ENCODE data around the gene MALRD1.
"Not testable (repeated sequence)": the region's sequence is repeated elsewhere in the genome, so short reads cannot be mapped to it uniquely, and the experiment has no call there.

MALRD1 gene

GRCh38 chr10:19728376-19728775, 679.8 kb downstream of the MALRD1 start:
- DNase-seq = no peak

DNA sequence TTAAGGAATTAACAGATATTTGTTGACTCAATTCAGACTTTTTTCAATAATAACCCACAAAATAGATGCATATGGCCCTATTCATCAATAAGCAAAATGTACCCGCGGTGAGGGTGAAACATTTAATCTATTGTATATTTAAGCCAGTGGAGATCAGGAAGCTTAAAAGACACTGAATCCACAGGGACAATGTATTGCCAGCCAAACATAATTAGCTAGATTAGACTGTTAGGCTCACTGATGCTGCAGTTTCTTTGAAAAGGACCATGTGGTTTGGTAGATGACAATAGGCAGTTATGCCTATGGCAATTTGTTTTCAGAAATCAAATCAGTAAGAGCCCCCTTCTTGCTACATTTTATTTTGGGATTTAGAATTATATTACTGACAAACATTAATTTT, 680.4 kb downstream of the MALRD1 start:
- no peak for DNase-seq

DNA sequence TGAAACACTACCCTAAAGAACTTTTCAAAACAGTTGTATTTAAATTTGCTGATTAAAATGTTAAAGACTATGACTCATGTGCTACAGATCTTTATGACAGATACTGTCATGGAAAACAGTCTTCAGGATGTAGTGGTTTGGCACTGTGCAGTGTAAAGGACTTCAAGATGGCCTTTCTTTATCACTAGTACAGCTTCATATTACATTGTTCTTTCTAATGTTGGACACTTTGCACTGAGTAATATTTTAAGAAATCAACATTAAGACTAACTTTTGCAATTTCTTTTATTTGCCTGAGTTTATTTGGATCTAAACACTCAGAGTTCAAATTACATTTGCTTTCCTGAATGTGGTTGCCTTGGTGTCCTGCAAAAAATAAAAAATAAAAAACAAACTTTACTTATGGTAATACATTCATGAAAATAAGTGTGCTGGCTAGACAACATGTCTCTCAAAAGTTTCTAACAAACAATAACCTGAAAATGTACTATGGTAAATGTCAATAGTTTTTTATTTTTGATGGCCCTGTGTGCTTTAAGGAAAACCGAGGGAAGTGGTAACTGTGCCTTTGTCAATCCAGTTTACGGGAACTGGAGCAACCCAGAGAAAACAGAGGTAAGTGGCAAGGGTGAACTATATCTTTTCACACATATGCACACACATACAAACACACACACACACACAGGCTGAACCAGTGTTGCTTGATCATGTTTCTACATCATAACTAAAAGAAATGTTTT, 681.7 kb downstream of the MALRD1 start:
- DNase-seq = no peak

GRCh38 chr10:19730907-19731217, 682.3 kb downstream of the MALRD1 start:
- DNase-seq = no peak

DNA sequence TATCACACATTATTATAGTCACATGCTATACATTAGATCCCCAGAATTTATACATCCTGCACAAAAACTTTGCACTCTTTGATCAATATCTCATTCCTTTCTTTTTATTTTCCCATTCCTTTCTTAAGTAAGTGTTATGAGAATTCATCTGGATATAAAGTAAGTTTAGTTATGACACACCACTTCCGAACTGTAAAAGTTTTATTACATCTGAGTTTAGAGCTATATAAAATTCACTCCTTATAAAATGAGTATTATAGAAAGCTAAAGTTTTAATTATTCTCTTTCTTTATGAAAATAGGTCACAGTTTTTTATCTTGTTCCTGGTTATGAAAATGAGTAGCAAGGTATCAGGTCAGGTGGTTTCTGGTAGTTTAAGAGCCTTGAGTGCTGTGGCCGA, 683.0 kb downstream of the MALRD1 start:
- no peak for DNase-seq

DNA sequence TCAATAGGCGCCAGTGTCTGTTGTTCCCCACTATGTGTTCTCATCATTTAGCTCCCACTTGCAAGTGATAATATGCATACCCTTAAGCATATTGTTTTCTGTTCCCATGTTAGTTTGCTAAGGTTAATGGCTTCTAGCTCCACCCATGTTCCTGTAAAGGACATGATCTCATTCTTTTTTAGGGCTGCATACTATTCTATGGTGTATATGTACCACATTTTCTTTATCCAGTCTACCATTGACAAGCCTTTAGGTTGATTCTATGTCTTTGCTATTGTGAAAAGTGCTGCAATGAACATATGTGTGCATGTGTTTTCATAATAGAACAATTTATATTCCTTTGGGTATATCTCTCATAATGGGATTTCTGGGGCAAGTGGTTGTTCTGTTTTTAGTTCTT, 689.8 kb downstream of the MALRD1 start:
- DNase-seq = no peak

DNA sequence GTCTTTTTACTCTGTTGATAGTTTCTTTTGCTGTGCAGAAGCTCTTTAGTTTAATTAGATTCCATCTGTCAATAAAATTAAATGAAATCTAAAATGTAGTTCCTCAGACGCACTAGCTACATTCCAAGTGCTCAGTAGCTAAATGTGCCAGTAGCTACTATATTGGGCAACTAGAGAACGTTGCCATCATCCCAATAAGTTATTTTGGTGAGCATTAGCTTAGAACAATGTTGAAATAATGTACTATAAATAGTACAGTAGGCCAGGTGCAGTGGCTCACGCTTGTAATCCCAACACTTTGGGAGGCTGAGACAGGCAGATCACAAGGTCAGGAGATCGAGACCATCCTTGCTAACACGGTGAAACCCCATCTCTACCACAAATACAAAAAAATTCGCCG, 690.6 kb downstream of the MALRD1 start:
- DNase-seq = not testable (repeated sequence)

GRCh38 chr10:19742144-19742543, 693.5 kb downstream of the MALRD1 start:
- not testable (repeated sequence) for DNase-seq

DNA sequence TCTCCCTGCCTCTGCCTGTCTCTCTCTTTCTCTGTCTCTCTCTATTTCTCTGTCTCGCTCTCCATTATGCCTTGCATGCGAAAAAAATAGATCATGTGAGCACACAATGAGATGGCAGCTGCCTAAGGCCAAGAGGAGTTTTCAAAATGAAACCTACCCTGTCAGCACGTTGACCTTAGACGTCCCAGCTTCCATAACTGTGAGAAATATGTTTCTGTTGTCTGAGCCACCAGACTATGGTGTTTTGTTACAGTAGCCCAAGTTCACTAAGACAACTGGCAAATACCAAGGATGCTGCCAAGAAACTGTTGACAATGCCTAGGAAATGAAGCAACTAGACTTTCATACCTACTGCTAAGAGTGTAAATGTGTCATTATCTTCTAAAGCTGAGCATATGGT, 697.1 kb downstream of the MALRD1 start:
- no peak for DNase-seq

DNA sequence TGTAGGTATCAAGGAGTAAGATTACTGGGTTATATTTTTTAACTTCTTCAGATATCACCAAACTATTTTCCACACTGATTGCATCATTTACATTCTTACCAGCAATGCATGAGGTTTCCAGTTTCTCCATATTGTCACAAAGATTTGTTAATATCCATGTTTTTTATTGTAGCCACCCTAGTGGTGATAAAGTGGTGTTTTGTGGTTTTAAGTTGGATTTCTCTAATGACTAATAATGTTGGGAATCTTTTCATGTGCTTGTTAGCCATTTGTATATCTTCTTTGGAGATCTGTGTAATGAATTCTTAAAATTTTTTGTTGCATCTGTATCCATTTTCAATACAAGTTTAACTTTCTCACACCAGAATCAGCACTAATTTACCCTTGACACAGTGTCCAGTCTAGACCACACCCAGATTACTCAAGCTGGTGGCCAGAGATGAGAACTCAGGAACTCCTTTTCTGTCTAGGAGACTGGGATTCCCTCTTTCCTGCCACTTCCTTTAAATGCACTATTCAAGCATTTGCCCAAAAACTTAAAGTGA, 700.7 kb downstream of the MALRD1 start:
- no peak for DNase-seq

DNA sequence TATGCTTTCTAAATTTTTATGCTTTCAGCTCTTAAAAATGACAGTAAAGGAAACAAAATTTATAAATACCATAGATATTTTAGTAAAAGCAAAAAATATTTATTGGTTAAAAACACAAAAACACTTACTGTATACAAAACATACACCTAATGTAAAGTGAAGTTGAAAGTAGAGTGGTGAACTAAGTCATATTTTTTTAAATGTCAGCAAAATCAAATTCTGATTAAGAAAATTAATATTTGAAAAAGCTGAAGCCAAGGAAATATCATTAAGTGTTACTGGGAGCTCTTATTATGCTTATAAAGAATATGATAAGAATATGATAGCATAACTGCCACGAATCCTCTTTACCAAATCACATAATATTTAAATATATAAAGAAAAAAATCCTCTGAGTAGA, 702.4 kb downstream of the MALRD1 start:
- DNase-seq = no peak

DNA sequence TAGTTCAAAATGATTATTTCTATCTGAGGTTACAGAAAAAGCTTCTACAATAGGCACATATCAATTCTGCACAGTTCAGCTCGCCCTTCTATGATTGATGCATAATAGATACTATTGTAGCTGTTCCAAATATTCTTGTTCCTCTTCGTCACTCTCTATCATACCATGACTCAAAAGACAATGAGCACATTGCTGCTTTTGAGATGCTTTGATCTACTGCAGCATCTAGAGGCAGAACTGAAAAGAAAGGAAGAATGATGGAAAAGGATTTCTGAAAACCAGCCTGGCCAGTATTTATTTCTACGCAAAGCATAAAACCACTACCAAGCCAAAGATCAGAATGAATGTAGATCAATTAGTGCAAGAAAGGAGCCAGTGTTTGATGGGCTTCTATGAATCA, 708.3 kb downstream of the MALRD1 start:
- DNase-seq = no peak

- no peak for DNase-seq
These were observed 713.4 kb downstream of the MALRD1 start for GRCh38 chr10:19762026-19762425.

DNA sequence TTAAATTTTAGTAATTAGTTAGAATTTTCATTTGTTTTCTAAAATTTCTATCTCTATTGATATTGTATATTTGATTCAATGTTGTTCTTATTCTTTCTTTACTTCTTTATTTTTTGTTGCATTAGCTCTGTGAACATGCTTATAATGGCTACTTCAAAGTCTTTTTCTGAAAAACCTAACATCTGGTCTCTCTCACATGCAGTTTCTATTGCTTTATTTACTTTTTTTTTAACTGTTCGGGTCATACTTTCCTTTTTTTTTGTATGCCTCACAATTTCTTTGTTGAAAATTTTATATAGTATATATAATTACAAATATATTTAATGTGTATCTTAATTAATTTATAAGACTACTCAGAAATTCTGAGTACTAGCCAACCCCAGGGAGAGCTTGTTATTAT, 715.5 kb downstream of the MALRD1 start:
- DNase-seq = no peak

DNA sequence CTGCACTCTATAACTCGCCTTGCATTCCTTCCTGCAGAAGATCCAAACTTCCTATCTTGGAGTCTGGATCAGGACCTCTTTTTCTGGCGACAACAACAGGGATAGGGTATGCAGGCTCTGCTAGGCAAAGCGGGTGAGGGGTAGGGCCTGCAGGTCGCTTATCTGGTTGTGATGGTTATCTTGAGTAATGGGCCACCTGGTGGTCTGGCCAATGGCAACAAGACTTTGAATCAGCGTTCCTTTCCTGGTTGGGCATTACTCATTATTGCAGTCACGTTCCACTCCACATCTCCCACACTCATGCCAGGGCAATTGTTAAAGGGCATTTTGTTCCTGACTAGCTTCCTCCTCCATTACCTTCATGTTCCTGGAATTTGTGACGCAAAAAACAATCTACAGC, 719.3 kb downstream of the MALRD1 start:
- DNase-seq = no peak

- not testable (repeated sequence) for DNase-seq
These were observed 721.2 kb downstream of the MALRD1 start for GRCh38 chr10:19769826-19770225.

GRCh38 chr10:19772972-19773371, 724.4 kb downstream of the MALRD1 start:
- DNase-seq = no peak

DNA sequence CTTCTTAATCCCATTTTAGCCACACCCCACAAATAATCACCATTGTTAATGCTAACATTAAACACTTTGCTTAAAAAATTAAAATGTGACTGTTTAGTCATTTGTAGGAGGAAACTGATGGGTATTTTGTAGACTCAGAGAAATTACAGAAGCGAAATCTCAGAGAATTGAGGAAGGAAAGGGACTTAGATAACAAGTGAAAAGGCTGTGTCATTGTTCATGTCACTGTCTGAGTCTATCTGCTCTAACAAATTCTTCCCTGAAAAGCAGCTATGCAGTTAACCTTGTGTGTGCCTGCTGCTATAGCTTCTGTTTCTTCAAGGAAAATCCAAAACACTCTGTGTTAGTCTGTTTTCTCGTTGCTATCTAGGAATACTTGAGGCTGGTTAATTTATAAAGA, 726.7 kb downstream of the MALRD1 start:
- no peak for DNase-seq

DNA sequence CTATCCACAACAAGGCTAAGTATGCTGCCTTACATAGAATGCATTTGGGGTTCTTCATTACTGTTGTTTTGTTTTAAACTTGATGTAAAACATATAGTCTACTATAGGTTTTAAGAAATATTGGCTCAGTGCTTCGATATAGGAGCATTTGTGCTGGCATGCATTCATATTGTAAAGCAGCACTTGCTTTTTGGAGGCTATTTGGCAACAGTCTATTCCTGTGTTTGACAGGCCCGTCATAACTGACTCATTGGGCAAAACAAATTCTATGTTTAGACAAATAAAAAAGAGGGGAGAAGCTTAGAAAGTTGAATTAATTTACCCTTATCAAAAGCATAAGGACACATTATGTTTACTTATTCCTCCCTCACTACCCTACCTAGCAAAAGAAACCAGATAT, 729.2 kb downstream of the MALRD1 start:
- no peak for DNase-seq

DNA sequence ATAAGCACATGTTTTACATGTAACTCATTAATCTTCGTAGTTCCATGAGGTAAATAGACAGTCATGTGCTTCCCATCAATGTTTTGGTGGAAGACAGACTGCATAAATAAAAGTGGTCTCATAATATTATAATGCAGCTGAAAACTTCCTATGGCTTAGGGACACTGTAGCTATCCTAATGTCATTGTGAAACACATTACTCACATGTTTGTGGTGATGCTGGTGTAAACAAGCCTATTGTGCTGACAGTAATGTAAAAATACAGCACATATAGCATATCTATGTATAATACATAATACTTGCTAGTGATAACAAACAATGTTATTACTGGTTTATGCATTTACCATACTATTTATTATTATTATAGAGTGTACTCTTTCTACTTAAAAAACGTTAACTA, 730.4 kb downstream of the MALRD1 start:
- no peak for DNase-seq

DNA sequence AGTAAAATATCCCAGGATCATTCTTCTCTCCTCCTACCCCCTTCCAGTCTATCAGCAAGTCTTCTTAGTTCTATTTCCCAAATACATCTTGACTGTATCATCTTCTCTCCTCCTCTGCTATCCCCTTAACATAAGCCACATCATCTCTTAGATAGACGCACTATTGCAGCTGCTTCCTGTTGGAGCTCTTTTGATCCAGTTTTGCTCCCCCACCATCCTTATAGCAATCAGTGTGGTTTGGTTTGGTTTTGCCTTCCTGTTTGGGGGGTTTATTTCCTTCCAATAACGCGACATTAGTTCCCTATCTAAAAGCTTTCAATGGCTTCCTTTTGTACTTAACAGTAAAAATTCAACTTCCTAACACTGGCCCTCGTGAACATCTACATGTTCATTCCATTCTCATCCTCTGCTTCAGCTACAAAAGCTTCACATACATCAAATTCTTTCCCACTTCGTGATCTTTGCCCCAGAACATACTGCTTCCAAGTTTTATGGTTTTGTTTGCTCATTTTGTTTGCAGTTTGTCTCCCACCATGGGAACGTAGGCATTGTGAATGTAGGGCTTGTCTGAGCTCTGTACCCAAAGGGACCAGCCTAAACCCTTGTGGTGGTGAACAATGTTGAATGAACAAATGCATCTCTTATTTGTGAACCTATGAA, 734.0 kb downstream of the MALRD1 start:
- DNase-seq = no peak

DNA sequence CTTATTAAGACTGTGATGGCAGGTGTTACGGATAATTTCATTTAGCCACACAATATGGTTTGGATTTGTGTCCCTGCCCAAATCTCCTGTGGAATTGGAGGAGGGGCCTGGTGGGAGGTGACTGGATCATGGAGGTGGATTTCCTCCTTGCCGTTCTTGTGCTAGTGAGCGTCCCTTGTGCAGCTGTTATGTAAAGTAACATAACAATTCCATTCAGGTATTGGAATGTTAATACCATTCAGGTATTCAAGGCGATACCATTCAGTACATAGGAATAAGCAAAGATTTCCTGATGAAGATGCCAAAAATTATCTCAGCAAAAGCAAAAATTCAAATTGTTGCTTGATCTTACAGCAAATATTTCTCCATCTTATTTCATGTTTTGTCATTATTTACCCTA, 735.1 kb downstream of the MALRD1 start:
- DNase-seq = no peak

All from activated T-cell treated with anti-CD3 and anti-CD28 coated beads, Interleukin-2, amount 50 U/mL, for 1 hour (primary cell).